ENCODE data around the gene ZNF536.

The ZNF536 gene

DNA sequence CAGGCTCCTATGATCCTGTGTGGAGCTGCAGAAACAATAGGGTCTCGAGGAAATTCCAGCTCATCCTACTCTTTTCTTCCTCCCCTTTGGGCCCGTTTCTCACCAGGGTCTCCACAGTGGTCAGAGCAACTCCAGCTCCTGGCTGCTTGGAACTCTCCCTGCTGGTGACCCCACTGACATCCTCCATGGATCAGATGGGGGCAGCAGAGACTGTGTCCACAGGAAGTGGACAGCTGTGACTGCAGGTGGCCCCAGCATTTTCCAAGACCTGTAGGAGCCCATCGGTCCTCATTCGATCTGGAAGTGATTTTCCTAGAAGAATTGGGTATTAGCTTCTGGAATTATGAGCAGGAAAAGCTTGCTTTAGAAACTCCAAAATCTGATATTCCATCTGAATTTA is 208.5 kb downstream of the ZNF536 start:
- DNase-seq = no peak

GRCh38 chr19:30584090-30584489 is 211.9 kb downstream of the ZNF536 start:
- DNase-seq = no peak

- DNase-seq = no peak
Observed at GRCh38 chr19:30587869-30588268, 215.7 kb downstream of the ZNF536 start.

DNA sequence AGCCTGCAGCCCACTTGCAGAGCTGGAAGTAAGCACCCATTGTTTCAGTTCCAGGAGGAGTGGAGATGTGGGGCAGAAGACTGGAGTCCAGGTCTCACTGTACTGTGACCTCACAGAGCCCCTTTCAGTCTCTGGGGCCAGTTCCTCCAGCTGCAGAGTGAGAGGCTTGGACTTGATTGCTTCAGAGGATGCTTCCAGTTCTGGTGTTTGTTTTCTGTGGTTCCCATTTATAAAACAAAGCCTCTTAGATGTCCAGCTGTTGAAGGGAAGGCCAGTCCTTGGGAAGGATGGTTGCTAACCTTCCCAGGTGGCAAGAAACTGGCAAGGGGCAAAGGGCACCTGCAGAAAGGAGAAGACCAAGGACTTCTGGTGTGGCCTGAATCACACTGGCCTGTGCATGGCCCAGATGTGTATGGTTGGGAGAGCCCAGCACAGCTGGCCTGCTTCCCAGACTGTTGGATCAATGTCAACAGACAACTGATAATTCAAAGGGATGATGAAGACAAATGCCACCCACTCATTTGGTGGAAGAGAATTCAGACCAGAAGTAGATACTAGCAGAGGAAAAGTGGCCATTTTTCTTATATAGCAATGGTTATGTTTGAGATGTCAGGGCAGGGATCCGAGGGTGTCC is 218.5 kb downstream of the ZNF536 start:
- DNase-seq = no peak

DNA sequence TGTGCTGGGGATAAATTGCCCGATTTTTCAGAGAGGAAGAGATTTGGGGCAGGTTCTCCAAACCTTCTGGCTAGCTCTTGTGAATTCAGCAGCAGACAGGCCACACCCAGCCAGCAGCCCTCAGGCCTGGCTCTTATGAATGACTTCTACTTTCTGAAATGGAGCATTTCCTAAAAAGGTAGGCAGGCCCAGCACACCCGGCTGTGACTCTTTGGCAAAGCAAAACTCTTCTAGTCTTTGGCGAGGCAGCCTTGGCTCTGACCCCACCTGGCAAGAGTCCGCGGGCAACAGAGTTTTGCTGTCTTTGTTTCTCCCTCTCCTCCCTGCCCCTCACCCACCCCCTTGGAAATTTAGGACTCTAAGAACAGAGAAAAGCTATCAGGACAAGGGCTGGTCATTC is 221.2 kb downstream of the ZNF536 start:
- no peak for DNase-seq

DNA sequence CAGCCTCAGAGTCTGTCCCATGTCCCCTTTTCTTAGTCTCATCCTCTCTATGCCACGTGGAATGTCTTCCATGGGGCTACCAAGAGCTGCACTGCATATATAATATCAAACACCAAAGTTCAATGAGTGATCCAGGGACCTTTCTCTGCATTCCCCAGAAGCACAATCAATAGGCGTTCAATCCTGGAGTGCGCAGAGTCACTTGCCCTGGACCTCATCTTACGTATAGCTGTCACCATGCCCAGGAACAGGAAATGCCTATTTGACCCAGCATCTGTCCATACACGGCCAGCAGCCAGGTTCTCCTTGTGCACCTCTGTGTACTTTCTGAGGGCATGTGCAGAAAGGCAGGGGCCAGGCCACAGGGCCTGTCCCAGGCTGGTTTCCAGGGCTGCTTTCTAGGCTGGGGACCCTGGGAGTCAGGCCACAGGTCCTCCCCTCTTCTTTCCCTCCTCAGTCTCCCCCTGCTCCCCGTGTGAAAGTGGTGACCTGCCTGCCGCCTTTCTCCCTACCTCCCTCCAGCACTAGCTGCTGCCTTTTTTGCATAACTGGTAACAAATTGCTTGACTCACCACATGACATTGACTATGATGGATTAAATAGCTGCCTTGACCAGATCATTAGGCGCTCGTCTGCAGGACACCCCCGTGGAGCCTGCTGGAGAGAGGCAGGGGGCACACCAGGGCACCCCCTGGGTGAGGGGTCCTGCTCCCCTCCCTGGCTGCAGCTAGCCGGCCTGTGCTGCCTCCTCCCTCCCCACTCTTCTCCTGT is 222.0 kb downstream of the ZNF536 start:
- DNase-seq = no peak

GRCh38 chr19:30596268-30596667 is 224.1 kb downstream of the ZNF536 start:
- DNase-seq = no peak

DNA sequence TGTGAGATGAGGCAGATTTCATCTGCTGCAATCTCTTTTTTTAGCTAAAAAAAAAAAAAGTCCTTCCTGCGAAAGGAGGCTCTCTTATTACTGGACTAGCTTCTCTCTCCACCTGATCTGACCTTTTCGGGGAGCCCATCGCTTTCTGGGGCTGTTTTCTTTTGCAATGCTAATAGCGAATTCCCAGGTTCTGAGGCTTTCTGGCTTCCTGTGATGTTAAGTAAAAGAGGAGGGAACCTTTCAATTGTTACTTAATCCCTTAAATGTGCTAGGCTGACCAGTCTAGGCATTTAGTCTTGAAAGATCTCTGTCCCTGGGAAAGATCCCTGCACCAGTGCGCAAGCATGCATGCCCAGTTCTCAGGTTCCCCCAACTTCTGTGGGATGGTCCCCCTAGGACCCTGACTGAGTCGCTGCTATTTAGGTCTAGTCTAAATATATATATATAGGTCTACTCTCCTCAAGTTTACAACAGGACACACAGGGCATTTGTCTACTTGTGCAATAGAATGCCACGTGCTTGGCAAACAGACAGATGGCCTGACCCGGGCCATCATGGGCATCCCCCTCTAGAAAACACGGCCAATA is 224.7 kb downstream of the ZNF536 start:
- no peak for DNase-seq

- DNase-seq = no peak
Observed at GRCh38 chr19:30598688-30599087, 226.5 kb downstream of the ZNF536 start.

- no peak for DNase-seq
Observed at GRCh38 chr19:30602661-30603350, 230.6 kb downstream of the ZNF536 start.

GRCh38 chr19:30604657-30605056 is 232.5 kb downstream of the ZNF536 start:
- no peak for DNase-seq

DNA sequence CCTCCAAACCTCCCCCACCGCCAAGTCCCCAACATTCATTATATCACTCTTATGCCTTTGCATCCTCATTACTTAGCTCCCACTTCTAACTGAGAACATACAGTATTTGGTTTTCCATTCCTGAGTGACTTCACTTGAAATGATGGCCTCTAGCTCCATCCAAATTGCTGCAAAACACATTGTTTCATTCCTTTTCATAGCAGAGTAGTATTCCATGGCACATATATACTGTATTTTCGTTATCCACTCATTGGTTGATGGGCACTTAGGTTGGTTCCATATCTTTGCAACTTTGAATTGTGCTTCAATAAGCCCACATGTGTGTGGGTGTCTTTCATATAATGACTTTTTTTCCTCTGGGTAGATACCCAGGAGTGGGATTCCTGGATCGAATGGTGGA is 233.1 kb downstream of the ZNF536 start:
- DNase-seq = no peak

DNA sequence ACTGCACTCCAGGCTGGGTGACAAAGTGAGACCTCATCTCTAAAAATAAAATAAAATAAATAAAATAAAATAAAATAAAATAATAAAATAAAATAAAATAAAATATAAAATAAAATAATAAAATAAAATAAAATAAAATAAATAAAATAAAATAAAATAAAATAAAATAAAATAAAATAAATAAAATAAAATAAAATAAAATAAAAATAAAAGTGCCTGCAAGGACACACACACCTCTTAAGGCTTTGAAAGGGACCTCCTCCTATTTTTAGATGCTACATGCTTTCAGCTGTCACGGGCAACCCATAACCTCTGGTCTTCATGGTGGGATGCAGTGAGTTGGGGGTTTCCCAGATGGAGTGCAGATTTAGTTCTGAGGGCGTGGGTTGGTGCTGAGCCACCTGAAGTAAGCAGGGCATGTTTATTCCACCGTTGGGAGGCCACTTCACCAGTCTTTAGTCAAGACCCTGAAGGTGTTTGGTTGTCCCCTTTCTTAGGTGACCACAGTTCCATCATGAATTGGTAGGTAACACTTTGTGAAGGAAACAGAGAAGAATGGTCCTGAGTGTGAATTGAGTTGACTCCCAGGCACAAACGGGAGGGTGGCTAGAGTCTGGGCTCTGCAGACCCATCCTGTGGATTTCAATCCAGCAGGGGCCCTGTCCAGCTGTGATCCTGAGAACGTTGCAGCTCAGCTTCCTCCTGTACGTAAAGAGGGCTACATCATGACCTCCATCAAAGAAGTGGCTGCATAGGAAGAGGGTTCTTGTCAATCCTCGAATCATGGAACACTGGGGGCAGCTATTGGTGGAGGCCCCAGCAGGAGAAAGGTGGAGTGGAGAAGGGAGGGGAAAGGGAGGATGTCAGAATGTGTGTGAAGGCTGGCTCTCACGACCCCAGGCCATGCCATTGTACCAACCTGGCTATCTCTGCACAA is 234.2 kb downstream of the ZNF536 start:
- no peak for DNase-seq

All from stimulated activated naive CD4-positive, alpha-beta T cell treated with Interleukin-2 at 50 U/mL for 16 hours (primary cell).